Measurements from ENCODE around the gene KCNJ4.
A peak's percentile ranks its signal among the peaks of the same experiment; 100 is the strongest.

Gene KCNJ4

GRCh38 chr22:38460426-38460840 lies 5.4 kb upstream of the KCNJ4 start:
- in situ Hi-C loops (cut with MboI; ENCODE audit: low pct_unique_long_range_greater_than_20kb, low sequenced_read_pairs, unreplicated experiment): no loop called here
- no peak for DNase-seq (ENCODE audit: low spot score)
- TF ChIP-seq CTCF (IDR thresholded peaks at IDR 0.05; ENCODE audit: extremely low read depth, insufficient read depth, missing control alignments): no peak

DNA sequence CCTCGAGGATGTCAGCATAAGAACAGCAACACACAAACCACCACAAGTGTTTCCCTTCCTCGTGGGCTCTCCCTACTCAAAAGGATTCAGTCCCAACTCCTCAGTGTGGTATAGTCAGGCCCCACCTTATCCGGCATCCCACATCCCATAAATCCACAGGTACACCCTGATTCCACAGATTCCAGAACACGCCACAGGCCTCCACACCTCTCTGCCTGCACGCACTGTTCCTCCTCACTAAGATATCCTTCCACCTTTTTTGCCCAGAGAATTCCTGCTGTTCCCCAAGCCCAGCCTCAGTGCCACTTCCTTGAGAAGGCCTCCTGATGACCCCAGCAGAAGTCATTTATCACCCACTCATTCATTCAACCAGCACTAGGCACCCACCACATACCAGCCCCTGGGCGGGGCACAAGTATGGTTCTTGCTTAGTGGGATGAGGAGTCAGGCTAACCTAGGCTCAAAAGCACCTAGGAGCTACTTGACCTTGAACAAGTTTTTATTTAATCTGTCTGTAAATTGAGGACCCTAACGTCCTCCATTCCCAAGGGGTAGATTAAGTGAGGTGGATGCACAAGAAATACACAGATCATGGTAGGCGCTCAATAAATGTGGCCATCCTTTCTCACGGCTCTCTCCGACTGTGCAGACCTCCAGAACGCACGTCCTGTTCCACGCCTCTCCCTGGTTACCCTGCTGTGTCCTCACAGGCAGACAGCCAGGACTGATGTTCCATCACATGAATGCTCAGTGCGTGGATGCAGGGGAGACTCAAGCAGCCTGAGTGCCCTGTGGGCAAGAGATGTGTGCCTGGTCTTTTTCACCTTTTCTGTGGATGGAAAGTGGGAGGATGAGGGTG lies 2.1 kb upstream of the KCNJ4 start:
- in situ Hi-C loops (cut with MboI; ENCODE audit: low pct_unique_long_range_greater_than_20kb, low sequenced_read_pairs, unreplicated experiment): no loop called here
- DNase-seq (ENCODE audit: low spot score): no peak

GRCh38 chr22:38456272-38456835 lies 1.4 kb upstream of the KCNJ4 start:
- in situ Hi-C loops (cut with MboI; ENCODE audit: low pct_unique_long_range_greater_than_20kb, low sequenced_read_pairs, unreplicated experiment): no loop called here
- DNase-seq (ENCODE audit: low spot score): no peak
- TF ChIP-seq CTCF (IDR thresholded peaks at IDR 0.05; ENCODE audit: extremely low read depth, insufficient read depth, missing control alignments): no peak

More for the DNA sequence above, 2.1 kb upstream of the KCNJ4 start:
- no peak for TF ChIP-seq CTCF (IDR thresholded peaks at IDR 0.05; ENCODE audit: extremely low read depth, insufficient read depth, missing control alignments)

DNA sequence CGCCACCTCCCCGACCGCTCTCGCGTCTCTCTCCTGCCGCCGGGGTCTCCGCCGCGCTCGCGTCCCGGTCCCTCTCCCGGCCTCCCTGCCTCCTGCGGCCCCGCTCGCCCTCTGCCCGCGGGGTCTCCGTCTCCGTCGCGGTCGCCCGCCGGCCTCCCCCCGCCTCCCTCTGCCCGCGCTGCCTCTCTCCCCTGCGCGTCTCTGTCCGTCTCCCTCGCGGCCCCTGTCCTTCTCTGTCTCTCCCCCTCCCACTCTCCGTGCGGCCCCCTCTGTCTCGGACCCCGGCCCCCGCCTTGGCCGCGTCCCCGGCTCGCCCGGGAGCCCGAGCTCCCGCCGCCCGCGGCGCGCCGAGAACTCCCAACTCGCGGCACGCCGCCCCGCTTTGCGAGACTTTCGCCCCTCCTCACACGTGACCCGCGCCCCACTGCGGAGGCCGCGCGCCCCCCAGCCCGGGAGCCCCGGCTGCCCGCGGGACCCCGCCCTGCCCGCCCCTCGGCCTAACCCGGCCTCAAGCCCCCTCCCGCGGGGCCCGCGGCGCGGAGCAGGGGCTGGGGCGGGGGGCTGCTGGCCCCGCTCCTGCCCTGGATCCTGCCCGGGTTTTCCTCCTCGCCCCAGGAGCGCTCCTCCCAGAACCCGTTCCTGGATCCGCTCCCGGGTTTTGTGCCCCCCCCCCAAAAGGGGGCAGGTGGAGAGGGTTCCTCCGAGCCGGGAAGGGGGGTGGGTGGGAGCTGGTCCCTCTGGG lies 702 bp upstream of the KCNJ4 start:
- no peak for DNase-seq (ENCODE audit: low spot score)
- no peak for TF ChIP-seq CTCF (IDR thresholded peaks at IDR 0.05; ENCODE audit: extremely low read depth, insufficient read depth, missing control alignments)
- in situ Hi-C loops (cut with MboI; ENCODE audit: low pct_unique_long_range_greater_than_20kb, low sequenced_read_pairs, unreplicated experiment): no loop called here

- no peak for TF ChIP-seq CTCF (IDR thresholded peaks at IDR 0.05; ENCODE audit: extremely low read depth, insufficient read depth, missing control alignments)
- in situ Hi-C loops (cut with MboI; ENCODE audit: low pct_unique_long_range_greater_than_20kb, low sequenced_read_pairs, unreplicated experiment): no loop called here
- peak; percentile 70 for DNase-seq (ENCODE audit: low spot score)
Observed at GRCh38 chr22:38454353-38455075, 485 bp downstream of the KCNJ4 start.

DNA sequence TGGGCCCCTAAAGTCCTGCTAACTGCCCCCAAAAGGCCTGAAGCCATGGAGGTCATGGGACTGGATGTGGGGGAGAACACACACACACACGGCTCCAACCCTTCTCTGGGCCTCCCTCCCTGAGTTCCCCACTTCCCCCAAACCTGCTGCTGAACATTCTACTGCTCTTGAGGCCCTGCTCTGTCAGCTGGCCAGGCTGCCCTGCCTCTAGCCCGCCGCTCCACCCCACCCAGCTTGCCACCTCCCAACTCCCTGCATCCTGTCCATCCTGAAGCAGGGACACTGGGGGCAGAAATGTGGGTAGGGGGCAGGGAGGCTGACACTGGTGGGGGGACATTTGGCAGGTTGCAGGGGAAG lies 1.0 kb downstream of the KCNJ4 start:
- TF ChIP-seq CTCF (IDR thresholded peaks at IDR 0.05; ENCODE audit: extremely low read depth, insufficient read depth, missing control alignments): no peak
- no peak for DNase-seq (ENCODE audit: low spot score)
- in situ Hi-C loops (cut with MboI; ENCODE audit: low pct_unique_long_range_greater_than_20kb, low sequenced_read_pairs, unreplicated experiment): no loop called here
